Activated T-helper 1 cell treated with anti-CD3 and anti-CD28 coated beads, Interleukin-12 subunit alpha, Interleukin-12 subunit beta, Interleukin-2, Interleukin-4 antibody, amounts not matched to agents 30 ng/mL and 10 ng/mL and 1 ng/mL, durations not matched to agents 14 hours and 24 hours and 36 hours (primary cell): ENCODE data around the gene DNTT. TPM values are rescaled to one million over a fixed set of nuclear protein-coding genes. Genes with fewer than 3 reads are reported as not detected.

Experiments used
- DNase-seq: peaks from one replicate; pipeline ENCODE4 v3.0.0; 2021; ENCODE audit warnings: low spot score
- H3K27ac Mint-ChIP-seq: one replicate; pipeline ENCODE4 v1.8.0; 2021; ENCODE audit warnings: mild to moderate bottlenecking, mixed read lengths
- H3K27me3 Mint-ChIP-seq: one replicate; pipeline ENCODE4 v1.8.0; 2022; ENCODE audit warnings: mild to moderate bottlenecking, moderate library complexity, mixed read lengths; ENCODE audit not compliant: insufficient read depth
- H3K36me3 Mint-ChIP-seq: one replicate; pipeline ENCODE4 v1.8.0; 2021; ENCODE audit warnings: low read depth, mixed read lengths
- H3K4me1 Mint-ChIP-seq: one replicate; pipeline ENCODE4 v1.8.0; 2021; ENCODE audit warnings: low read depth, mixed read lengths
- H3K4me3 Mint-ChIP-seq: one replicate; pipeline ENCODE4 v1.8.0; 2021; ENCODE audit warnings: mild to moderate bottlenecking, moderate library complexity, mixed read lengths
- H3K9me3 Mint-ChIP-seq: one replicate; pipeline ENCODE4 v1.8.0; 2021; ENCODE audit warnings: mixed read lengths
- intact Hi-C: fragments of 100-400 bp; cut with micrococcal nuclease; formaldehyde crosslinking; loops from one replicate; pipeline ENCODE4 v1.15.1; 2024
- total RNA-seq: library from RNA; stranded (reverse); gene quantifications from 2 replicates; pipeline ENCODE4 v1.2.3, GENCODE V29; 2022

Gene DNTT
- total RNA-seq, 1 donor from 2014 or later: not detected

DNA sequence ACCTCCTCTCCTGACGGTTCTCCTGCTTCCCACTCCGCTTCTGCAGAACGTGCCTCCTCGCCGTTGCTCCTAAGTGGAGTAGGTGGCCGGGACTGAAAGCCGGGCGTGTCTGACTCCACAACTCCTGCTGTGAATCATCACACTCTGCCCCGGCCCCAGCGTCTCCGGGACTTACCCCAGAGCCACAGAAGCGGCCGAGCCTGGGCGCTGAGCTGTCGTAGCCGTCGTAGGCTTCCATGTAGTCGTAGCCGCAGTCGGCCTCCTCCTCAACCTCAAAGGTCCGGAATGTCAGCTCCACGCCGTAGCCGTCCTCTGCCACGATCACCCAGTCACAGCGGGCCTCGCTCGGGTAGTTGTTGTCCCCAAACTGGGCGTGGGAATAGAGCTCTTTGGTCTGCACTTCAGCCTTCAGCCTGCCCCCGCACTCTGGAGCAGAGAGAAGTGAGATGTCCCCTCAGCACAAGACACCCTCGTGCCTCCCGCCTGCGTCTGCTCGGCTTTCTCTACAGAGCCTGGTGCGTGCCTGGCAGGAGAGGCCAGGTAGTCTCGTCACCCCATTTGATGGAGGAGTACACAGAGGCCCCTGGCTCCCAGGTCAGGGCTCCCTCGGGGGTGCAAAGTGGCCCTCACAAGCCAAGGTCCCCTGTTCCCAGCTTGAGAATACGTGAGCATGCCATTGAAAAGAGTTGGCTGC lies 65.8 kb downstream of the DNTT start:
- no peak overlapping the region for H3K4me3 Mint-ChIP-seq
- intact Hi-C loops: loop anchor here (5.0 to 10.0 kb wide), 2 partner anchors 462 to 845 kb away; partner anchors contain the start of gene LCOR

DNA sequence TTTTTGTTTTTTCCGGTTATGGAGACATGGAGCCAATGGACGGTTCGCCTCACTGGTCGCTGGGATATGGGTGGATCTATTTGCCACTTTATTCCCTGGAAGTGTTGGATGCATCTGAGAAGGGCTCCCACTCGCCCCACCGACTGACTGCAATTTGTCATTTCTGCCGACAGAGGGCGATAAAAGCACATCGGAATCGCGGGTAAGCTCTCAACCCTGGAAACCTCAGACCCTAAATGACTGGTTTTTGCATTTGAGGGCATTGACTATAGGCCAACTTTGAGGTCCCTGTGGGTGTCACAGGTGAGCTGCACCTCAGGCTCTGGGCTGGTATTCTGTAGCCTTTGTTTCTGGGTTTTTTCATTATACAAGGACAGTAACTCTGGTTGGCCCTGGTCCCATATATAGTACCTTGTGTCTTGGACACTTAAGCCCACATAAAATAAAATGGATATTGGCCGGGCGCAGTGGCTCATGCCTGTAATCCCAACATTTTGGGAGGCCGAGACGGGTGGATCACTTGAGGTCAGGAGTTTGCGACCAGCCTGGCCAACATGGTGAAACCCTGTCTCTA lies 66.4 kb downstream of the DNTT start:
- Mint-ChIP-seq H3K27me3 (peaks cover 9% of the 10 kb centered on the region), H3K4me3 (no peak overlapping the region), H3K36me3 (no peaks in the 10 kb centered on the region), H3K9me3 (no peaks in the 10 kb centered on the region), H3K27ac (no peak overlapping the region), H3K4me1 (peaks cover 16% of the 10 kb centered on the region)
- intact Hi-C loops: loop anchor here (5.0 to 10.0 kb wide), 2 partner anchors 462 to 844 kb away; partner anchors contain the start of gene LCOR
- peak; percentile 29 for DNase-seq

More for the DNA sequence above, 65.8 kb downstream of the DNTT start:
- no peak for DNase-seq
- H3K9me3 Mint-ChIP-seq: no peaks in the 10 kb centered on the region
- no peak overlapping the region for H3K27ac Mint-ChIP-seq
- peaks cover 10% of the 10 kb centered on the region for H3K4me1 Mint-ChIP-seq
- no peaks in the 10 kb centered on the region for H3K36me3 Mint-ChIP-seq
- peaks cover 5% of the 10 kb centered on the region for H3K27me3 Mint-ChIP-seq

DNA sequence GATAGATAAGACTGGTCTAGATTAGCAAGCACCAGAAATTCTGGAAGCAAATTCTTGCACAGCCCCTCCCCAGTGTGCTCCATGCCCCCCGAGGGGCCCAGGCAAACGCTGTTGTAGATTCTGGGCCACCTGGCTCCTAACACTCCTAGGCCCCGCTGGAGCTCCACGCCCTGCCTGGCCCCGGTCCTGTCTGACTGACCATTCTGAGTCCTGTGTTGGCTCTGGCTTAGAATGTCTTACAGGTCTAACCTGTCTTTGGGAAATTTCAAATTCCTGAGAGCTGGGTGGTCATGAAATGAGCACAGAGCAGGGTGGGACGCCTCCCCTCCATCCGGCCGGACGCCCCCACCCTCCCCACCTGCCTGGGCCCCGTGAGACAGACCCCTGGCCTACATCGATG lies 67.1 kb downstream of the DNTT start:
- intact Hi-C loops: loop anchor here (5.0 to 10.0 kb wide), 2 partner anchors 461 to 843 kb away; partner anchors contain the start of gene LCOR
- no peak for DNase-seq
- H3K27ac Mint-ChIP-seq: no peak overlapping the region
- peaks cover 11% of the 10 kb centered on the region for H3K27me3 Mint-ChIP-seq
- H3K4me3 Mint-ChIP-seq: no peak overlapping the region
- no peaks in the 10 kb centered on the region for H3K9me3 Mint-ChIP-seq
- H3K4me1 Mint-ChIP-seq: peaks cover 18% of the 10 kb centered on the region
- no peaks in the 10 kb centered on the region for H3K36me3 Mint-ChIP-seq

DNA sequence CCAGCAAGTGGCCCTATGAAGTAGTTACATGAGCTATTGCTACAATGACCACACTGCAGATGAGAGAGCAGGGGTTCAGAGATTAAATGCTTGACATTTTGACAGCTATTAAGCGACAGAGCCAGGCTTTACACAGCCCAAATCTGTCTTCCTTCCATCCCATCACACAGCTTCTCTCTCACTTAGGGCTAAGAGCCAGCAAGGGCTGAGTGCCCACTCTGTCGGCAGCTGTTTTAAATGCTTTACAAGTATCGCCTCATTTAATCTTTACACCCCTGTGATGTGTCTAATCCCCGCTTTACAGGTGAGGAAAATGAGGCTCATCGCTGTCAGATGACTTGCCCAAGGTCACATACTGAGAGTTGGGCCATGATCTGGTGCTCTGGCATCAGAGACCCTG lies 69.8 kb downstream of the DNTT start:
- H3K36me3 Mint-ChIP-seq: no peaks in the 10 kb centered on the region
- no peak overlapping the region for H3K4me3 Mint-ChIP-seq
- no peaks in the 10 kb centered on the region for H3K9me3 Mint-ChIP-seq
- no peak for DNase-seq
- peaks cover 13% of the 10 kb centered on the region for H3K27me3 Mint-ChIP-seq
- H3K4me1 Mint-ChIP-seq: peaks cover 18% of the 10 kb centered on the region
- no peak overlapping the region for H3K27ac Mint-ChIP-seq
- intact Hi-C loops: loop anchor here (2.0 to 10.0 kb wide), 3 partner anchors 137 to 841 kb away; partner anchors contain the start of gene LCOR

DNA sequence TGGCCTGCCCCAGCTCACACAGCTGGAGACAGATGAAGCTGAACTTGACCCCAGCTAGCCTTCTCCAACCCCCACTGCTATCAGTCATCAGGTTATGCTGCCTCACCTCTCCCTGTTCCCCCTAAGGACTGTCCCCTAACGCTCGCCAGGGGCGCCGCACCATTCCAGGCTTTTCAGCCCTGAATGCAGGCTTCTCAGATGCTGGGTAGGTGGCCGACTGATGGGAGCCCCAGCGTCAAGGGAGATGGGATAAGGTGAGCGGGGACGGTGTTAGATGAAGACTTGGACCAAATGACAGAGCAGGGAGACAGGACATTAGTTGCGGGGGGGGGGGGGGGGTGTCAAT lies 70.4 kb downstream of the DNTT start:
- H3K27me3 Mint-ChIP-seq: peaks cover 13% of the 10 kb centered on the region
- no peak for DNase-seq
- peak overlapping the region; percentile 74 for H3K4me3 Mint-ChIP-seq
- H3K4me1 Mint-ChIP-seq: peaks cover 18% of the 10 kb centered on the region
- no peak overlapping the region for H3K27ac Mint-ChIP-seq
- H3K9me3 Mint-ChIP-seq: no peaks in the 10 kb centered on the region
- intact Hi-C loops: loop anchor here (2.0 to 10.0 kb wide), 3 partner anchors 136 to 840 kb away; partner anchors contain the start of gene LCOR
- H3K36me3 Mint-ChIP-seq: no peaks in the 10 kb centered on the region

DNA sequence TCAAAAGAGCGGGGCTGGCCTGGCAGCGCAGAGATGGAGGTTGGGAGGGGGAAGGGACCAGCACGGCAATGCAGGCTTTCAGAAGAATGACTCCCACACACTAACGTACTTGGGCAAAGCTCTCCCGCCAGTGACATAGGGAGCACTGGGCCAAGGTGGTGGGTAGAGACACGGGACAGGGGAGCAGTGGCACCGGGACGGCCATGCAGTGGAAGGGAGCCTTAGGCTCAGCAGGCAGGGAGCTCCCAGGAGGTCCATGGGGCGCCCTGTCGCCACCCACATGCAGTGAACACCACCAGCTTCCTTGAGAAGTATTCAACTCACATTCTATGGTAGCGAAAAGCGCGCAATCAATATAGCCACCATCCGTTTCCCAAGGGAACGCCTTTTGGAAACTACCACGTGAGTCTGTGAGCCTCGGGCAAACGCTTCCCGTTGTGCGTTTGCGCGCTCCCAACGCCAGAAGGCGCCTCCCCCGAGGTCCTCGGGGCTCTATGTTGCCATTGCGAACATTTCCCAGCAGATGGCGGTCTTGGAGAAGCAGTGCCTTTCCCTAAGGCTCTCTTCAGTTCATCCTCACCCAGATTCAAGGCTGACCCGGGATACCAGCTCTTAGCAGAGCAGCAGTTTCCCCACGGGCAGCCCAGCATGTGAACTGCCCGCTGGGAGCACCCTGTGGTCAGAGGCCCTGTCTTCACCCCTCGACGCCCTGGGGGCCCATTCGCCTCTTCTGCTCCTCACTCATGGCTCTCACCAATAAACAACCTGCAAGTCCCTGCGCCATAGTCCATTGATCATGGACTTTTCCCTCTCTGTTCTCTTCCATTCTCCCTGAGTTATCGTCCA lies 71.0 kb downstream of the DNTT start:
- Mint-ChIP-seq H3K27ac (no peak overlapping the region), H3K36me3 (no peaks in the 10 kb centered on the region), H3K27me3 (peaks cover 13% of the 10 kb centered on the region), H3K4me3 (peak overlapping the region; percentile 74), H3K4me1 (peaks cover 18% of the 10 kb centered on the region), H3K9me3 (no peaks in the 10 kb centered on the region)
- intact Hi-C loops: loop anchor here (2.0 to 10.0 kb wide), 3 partner anchors 136 to 840 kb away; partner anchors contain the start of gene LCOR
- peak; percentile 60 for DNase-seq

DNA sequence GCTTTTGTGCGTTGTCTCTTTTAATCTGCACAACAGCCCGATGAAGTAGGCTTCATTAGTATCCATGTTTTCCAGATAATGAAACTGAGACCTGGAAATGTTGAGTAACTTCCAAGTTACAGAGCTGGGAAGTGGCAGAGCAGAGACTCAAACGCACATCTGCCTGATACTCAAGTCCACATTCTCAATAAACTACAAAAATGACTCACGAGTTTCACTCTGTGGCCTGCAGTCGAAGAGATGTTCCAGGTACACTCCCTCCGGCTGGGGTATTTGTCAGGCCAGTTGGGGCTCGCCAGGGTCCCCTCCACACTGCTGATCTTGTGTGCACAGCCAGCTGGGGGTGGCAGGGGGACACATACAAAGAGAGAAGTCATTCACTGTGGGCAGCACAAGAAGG lies 72.2 kb downstream of the DNTT start:
- Mint-ChIP-seq H3K36me3 (no peaks in the 10 kb centered on the region), H3K27me3 (peaks cover 13% of the 10 kb centered on the region), H3K4me1 (peaks cover 18% of the 10 kb centered on the region), H3K4me3 (no peak overlapping the region), H3K27ac (no peak overlapping the region), H3K9me3 (no peaks in the 10 kb centered on the region)
- intact Hi-C loops: loop anchor here (10.0 kb wide), 1 partner anchor 838 kb away; no protein-coding TSS in a partner anchor
- no peak for DNase-seq

DNA sequence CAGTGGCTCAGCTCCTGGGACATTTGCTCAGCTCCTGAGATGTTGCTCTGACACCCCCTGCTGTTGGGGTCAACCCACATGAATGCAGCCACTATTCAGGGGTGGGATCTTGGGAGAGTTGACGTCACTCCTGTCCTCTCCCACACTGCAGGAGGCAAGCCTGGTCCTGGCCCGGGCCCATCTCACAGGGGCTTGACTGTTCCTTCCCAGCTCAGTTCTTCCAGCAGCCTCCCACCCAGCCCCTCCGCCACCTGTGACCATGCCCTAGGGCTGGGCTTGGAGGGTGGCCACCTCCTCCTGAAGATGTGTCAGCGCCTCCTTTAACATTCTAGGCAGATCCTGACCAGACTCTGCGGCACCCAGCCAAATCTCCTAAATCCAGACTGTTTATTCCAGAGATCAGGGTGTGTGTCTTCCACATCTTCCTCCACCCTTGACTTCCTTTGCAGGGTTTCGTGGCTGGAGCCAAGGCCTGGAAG lies 73.6 kb downstream of the DNTT start:
- Mint-ChIP-seq H3K4me1 (peaks cover 18% of the 10 kb centered on the region), H3K27ac (no peak overlapping the region), H3K9me3 (no peaks in the 10 kb centered on the region), H3K36me3 (no peaks in the 10 kb centered on the region), H3K27me3 (peaks cover 15% of the 10 kb centered on the region), H3K4me3 (no peak overlapping the region)
- intact Hi-C loops: loop anchor here (10.0 kb wide), 1 partner anchor 837 kb away; no protein-coding TSS in a partner anchor
- DNase-seq: no peak

DNA sequence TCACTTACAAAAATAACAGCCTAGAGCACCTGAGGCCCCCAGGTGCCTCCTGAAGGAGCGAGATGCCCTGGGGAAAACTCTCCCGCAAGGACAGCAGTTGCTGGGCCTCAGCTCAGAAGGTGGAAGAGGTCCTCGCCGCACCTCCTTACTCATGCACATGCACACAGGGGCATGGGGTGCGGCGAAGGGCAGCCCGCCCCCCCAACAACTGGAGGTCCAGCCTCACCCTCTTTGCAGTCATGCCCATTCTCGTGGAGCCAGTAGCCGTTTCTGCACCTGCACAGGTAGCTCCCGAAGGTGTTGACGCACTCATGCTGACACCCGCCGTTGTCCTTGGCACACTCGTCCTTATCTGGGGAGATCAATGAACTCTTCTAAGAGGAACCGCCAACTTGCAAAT lies 74.5 kb downstream of the DNTT start:
- Mint-ChIP-seq H3K27me3 (peaks cover 11% of the 10 kb centered on the region), H3K9me3 (no peaks in the 10 kb centered on the region)
- intact Hi-C loops: loop anchor here (10.0 kb wide), 1 partner anchor 836 kb away; no protein-coding TSS in a partner anchor

DNA sequence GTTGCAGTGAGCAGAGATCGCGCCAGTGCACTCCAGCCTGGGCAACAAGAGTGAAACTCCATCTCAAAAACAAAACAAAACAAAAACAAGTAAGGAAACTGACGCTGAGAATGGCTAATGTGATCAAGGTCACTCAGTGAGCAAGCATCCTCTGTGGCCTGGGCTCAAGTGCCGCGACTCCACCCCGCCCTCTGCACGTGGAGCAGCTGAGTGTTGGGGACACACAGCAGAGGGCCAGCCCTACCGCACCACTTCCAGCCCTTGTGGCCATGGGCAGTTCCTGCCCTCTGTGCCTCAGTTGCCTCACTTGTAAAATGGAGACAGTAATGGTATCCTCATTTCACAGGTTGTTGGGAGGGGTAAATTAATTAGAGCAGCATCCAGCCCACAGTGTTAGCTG lies 75.5 kb downstream of the DNTT start:
- H3K4me1 Mint-ChIP-seq: peaks cover 11% of the 10 kb centered on the region
- no peak overlapping the region for H3K27ac Mint-ChIP-seq
- H3K27me3 Mint-ChIP-seq: peaks cover 14% of the 10 kb centered on the region
- H3K4me3 Mint-ChIP-seq: no peak overlapping the region
- DNase-seq: no peak
- intact Hi-C loops: loop anchor here (10.0 kb wide), 1 partner anchor 835 kb away; no protein-coding TSS in a partner anchor
- H3K36me3 Mint-ChIP-seq: no peaks in the 10 kb centered on the region
- no peaks in the 10 kb centered on the region for H3K9me3 Mint-ChIP-seq

More for the DNA sequence above, 74.5 kb downstream of the DNTT start:
- no peak overlapping the region for H3K27ac Mint-ChIP-seq
- H3K4me3 Mint-ChIP-seq: no peak overlapping the region
- no peaks in the 10 kb centered on the region for H3K36me3 Mint-ChIP-seq
- H3K4me1 Mint-ChIP-seq: peaks cover 18% of the 10 kb centered on the region
- no peak for DNase-seq

DNA sequence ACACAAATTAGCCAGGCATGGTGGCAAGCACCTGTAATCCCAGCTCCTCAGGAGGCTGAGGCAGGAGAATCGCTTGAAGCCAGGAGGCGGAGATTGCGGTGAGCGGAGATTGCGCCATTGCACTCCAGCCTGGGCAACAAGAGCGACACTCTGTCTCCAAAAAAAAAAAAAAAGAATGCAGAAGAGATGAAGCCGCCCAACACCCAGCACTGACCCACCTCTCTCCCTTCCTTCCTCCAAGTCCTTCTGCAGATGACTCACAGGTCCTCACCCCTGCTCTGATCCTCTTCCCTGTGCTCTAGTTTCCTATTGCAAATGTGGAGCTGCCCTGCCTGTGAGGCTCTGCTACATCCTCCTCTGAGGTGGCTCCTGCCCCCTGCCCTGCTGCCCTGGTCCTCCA lies 76.6 kb downstream of the DNTT start:
- H3K9me3 Mint-ChIP-seq: no peaks in the 10 kb centered on the region
- no peak overlapping the region for H3K4me3 Mint-ChIP-seq
- H3K27ac Mint-ChIP-seq: no peak overlapping the region

DNA sequence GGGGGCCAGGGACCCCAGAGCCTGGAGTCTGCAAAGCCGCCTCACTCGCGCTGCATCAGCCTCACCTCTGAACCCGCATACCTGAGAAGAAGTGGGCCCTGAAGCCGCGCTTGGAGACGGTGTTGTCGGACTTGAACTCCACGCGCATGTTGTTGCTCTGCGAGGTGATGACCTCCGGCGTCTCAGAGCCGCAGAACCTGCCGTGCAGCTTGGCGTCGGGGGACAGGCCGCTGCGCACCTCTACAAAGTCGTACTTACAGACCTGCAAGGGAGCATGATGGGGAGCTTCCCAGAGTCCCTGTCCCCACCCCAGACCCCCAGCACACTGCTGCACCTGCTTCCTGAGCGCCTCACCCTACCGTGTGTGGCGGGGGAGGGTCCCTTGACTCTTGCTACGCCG lies 80.3 kb downstream of the DNTT start:
- Mint-ChIP-seq H3K27ac (no peak overlapping the region), H3K9me3 (no peaks in the 10 kb centered on the region)

More for the DNA sequence above, 76.6 kb downstream of the DNTT start:
- intact Hi-C loops: no loop called here
- DNase-seq: no peak
- Mint-ChIP-seq H3K27me3 (peaks cover 9% of the 10 kb centered on the region), H3K36me3 (no peaks in the 10 kb centered on the region), H3K4me1 (peaks cover under 1% of the 10 kb centered on the region)

More for the DNA sequence above, 80.3 kb downstream of the DNTT start:
- intact Hi-C loops: no loop called here
- DNase-seq: no peak
- H3K4me1 Mint-ChIP-seq: no peaks in the 10 kb centered on the region
- peaks cover 6% of the 10 kb centered on the region for H3K27me3 Mint-ChIP-seq
- H3K4me3 Mint-ChIP-seq: no peak overlapping the region
- H3K36me3 Mint-ChIP-seq: no peaks in the 10 kb centered on the region
